Epidermal melanocyte (primary cell): Measurements from ENCODE around the gene ITFG1.
"Not testable (repeated sequence)": the region's sequence is repeated elsewhere in the genome, so short reads cannot be mapped to it uniquely, and the experiment has no call there.

Source experiments
- DNase-seq: peaks from one replicate; pipeline ENCODE4 v3.0.0; 2011; ENCODE audit warnings: low spot score; ENCODE audit not compliant: insufficient read length

The ITFG1 gene

GRCh38 chr16:47158992-47159391 is 301.9 kb downstream of the ITFG1 start:
- DNase-seq, result no peak

- DNase-seq, result no peak
Measured at GRCh38 chr16:47156680-47157215, 304.1 kb downstream of the ITFG1 start.

DNA sequence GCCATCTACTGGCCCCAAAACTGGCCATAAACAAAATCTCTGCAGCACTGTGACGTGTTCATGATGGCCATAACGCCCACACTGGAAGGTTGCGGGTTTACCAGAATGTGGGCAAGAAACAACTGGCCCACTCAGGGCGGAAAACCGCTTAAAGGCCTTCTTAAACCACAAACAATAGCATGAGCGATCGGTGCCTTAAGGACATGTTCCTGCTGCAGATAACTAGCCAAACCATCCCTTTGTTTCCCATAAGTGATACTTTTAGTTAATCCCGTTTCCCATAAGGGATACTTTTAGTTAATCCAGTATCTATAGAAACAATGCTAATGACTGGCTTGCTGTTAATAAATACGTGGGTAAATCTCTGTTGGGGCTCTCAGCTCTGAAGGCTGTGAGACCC is 308.4 kb downstream of the ITFG1 start:
- DNase-seq, result not testable (repeated sequence)

DNA sequence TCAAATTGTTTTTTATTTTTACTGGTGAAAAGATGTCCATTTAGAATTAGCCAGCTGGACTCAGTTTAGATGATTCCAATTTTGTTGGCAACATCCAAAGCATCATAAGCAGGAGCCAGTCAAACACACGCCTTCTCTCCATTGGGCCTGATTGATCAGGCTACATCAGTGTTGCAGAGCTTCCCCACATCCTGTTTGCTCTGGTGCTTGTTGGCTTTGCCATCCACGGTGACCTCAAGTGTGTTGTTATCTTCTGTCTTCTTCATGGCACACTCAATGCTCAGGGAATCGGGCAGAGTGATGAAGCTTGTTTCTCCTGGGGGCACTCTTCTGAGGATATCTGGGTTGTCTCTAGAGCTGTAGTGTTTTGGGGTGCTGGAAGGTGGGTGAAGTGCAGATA is 310.8 kb downstream of the ITFG1 start:
- no peak for DNase-seq

DNA sequence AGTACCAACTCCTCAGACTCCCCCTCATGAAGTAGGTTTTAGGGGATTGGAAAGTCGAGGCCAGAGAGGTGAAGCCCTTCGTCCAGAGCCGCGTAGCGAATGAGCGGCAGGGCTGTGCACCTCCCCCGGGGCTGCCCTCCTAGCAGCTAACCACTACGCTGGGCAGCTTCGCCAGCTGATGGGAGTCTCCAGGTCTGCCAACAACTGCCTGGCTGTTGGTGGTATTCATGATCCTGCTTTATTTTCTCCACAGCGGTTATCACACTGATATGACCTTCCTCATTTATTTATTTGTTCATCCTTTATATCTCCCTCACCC is 316.3 kb downstream of the ITFG1 start:
- no peak for DNase-seq

- DNase-seq, result no peak
Measured at GRCh38 chr16:47143677-47144558, 316.9 kb downstream of the ITFG1 start, which contains the start of gene NETO2. NETO2 (minus strand) TSS chr16:47143945; CDS start chr16:47143612, 333 bp downstream.

DNA sequence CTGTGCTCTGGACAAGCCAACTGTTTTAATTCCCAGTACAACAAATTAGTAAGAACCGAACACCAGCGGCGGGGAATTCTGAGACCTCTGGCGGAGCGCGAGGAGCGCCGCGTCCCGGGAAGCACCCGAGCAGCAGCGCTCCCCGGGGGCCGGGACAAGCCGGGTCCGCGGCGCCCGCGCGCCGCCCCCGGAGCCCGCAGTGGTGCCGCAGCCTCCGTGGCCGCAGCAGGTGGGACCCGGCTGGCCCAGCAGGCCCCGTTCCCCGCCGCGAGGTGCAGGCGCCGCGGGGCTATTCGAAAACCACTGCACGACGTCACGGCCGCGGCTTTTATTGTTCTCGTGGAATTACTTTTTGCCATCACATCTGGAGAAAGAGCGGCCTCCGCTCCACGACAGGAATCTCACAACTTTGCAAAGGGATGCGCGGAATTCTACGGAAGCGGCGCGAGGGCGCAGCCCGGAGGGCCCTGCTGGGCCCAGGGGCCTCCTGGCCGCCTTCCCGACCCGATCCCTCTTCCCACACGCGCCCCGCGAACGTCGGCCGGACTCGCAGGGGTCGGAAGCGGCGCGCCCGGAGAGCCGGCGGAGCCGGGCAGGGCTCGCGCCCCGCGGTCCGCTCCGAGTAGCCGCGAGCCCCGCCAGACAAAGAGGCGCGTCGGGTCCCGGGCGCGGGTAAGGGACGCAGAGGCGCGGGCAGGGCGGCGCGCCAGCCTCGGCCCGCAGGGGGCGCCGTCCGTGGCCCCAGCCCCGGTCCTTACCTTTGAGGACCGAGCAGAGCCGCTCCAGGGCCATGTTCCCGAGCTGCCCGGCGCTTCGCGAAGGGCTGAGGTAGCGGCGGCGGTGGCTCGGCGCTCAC is 317.8 kb downstream of the ITFG1 start:
- DNase-seq, result no peak

GRCh38 chr16:47142486-47142820 is 318.4 kb downstream of the ITFG1 start:
- no peak for DNase-seq

DNA sequence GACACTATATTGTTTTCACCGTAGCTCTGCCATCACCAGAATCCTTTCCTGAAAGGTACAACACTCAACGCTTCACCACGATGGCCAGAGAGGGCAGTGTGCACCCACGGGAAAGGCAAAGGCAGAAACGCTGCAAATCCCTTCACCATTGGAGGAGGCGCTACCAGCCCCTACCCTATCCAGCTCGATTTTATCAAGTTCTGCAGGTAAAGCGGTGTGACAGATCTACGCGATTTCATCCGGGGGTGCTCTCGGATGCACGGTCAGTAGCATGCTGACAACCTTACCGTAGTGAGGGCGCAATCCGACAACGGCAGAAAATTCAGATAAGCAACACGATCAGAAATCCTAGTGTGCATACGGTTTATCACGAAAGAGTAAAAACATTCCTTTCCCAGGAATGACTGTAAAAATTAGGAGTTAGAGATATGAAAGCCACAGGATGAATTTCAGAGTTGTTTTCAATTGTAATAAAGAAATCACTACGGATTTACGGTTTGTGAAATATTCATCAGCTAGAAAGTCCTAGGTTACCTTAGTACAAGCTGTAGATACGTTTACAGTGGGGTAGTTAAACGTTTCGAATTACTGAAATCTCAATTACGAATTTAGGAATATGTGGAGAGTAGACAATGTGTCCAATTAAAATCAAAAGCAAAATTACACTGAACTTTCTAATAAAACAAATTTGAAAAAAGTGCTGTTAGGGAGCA is 318.9 kb downstream of the ITFG1 start:
- peak; percentile 93 for DNase-seq

DNA sequence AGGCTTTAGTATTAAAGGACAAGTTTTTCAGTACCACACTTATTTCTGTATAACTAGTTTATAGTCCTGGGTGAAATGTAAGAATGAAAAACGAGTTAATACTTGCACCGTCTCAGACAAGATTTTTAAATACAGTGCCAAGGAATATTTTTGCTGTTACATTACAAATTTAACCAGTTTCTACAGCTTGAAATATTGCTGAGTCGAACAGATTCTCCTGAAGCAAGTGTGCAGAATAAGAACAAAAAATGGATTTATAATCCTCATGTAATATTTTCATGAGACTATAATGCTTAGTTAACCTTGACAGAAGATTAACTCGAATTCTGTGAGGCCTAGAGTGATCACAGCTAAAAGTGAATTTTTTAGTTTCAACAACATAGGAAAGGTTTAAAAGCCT is 320.2 kb downstream of the ITFG1 start:
- no peak for DNase-seq

DNA sequence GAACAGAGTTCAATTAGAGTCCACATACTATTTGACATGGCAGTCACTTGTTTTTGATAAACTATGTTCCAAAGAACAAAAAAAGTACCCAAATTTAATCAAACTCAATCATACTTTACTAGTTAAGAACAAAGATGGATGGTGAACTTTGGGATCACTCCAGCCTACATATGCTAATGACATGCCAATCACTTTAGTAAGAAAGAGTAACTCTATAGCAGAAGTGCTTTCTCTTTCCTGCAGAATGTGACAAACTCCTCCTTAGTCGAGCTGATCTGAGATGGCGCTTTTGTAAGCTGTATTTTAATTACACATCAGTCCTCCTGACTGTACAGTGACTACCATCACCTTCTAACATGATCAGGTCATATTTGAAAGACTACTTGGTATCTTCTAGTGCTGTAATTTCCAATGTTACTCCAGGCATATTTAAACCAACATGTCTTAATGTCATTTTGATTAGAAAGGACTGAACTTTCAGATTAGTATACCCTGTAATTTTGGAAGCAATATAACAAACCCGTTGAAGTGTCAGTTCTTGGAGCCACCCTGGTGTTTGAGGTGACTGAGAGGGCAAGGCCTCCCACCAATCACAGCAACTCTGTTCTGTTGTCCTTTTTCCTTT is 321.2 kb downstream of the ITFG1 start:
- no peak for DNase-seq

DNA sequence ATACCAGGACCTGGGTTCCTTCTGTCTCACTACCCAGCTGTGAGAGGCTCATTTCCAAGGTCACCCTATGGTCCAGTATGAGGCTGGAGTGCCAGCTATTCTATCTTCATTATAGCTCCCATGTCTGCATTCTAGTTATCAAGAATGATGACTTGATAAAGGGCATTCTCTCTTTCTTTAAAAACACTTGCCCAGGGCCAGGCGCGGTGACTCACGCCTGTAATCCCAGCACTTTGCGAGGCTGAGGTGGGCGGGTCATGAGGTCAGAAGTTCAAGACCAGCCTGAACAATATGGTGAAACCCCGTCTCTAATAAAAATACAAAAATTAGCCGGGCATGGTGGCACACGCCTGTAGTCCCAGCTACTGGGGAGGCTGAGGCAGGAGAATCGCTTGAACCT is 322.9 kb downstream of the ITFG1 start:
- not testable (repeated sequence) for DNase-seq

DNA sequence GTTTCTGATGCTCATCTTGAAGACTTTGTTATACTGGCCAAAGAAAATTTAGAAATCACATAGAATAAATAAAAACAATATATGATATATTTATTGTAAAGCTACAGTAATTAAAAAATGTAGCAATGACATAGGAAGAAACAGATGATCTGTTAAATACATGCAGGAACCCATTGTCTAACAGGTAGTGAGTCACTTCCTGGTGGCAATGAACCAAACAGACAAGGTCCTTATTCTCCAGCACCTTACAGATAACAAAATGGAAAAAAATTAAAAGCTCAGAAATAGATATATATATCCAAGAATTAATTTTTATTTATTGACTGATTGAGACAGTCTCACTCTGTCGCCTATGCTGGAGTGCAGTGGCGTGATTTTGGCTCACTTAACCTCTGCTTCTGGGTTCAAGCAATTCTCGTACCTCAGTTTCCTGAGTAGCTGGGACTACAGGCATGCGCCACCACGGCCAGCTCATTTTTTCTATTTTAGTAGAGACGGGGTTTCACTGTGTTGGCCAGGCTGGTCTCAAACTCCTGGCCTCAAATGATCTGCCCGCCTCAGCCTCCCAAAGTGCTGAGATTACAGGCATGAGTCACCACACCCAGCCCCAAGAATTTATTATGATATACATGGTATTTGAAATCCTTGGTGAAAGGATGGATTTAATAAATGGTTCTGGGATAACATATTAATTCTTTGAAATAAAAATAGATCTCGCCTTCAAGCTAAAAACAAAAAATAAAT is 324.6 kb downstream of the ITFG1 start:
- no peak for DNase-seq

- DNase-seq, result no peak
Measured at GRCh38 chr16:47134550-47134949, 326.3 kb downstream of the ITFG1 start.

- no peak for DNase-seq
Measured at GRCh38 chr16:47132308-47132707, 328.6 kb downstream of the ITFG1 start.

DNA sequence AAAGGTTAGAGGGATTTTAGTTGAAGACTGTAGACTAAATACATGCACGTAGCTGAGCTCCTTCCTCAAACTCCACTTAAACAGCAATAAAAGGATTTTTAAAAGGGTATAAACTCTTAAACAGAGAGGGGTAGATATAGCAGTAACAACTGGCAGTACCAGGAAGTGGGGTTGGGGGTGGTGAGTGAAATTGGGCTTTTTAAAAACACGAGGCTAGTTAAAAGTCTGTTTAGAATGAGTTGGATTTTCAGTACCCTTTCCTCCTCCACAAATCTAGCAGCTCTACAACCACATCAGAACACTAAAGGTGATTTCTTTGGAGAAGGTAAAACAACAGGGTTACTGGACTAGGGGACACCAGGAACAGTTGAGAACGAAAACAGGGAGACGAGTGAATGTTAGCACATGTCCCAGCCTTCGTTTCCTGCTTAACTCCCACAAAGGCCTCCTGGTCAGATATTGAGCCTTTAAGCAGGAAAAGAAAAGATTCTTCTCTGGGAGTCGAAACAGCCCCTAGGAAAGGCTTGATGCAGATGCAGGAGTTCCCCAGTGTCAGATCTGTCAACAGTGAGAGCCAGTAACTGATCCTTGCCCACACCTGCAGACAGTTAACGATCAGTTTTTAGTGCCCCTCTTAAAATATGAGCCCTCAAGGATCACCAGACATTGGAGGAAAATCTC is 331.0 kb downstream of the ITFG1 start:
- no peak for DNase-seq

DNA sequence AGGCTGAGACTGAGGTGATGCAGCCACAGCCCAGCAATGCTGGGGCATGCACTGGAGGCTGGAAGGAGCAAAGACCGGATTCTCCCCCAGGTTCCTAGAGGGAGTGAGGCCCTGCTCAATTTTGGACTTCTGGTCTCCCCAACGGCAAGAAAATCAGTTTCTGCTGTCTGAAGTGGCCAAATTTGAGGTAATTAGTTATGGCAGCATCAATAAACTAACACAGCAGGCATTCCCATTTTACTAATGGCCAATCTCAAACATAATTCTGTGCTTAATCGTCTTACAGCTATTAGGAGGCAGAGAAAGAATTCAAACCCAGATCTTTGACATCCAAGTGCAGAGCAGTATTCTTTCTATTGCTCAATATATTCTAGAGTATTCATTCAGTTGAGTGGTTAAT is 333.3 kb downstream of the ITFG1 start:
- no peak for DNase-seq

DNA sequence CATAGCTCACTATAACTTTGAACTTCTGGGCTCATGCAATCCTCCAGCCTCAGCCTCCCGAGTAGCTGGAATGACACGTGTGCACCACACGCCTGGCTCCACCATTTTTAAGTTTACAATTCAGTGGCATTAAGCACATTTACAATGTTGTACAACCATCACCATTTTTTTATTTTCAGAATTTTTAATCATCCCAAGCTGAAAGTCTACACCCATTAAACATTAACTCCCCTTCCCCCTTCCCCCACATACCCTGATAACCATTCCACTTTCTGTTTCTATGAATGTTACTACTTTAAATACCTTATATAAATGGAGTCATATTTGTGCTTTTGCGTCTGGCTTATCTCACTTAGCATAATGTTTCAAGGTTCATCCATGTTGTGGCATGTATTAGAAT is 335.1 kb downstream of the ITFG1 start:
- no peak for DNase-seq

DNA sequence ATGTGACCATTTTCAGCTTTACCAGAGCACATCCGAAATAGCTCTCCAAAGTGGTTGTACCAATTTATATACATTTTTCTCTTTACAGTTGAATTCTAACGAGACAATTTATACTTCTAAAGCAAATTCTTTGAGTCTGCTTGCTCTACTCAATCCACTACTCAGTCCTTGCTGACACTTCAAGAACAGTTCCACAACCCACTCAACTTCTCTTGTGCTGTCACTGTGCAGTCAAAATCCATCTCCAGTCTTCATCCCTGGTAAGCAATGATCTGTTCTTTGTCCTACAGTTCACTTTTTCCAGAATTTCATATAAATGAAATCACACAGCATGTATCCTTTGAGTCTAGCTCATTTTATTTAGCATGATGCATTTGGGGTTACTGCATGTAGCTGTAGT is 347.7 kb downstream of the ITFG1 start:
- DNase-seq, result no peak

- DNase-seq, result no peak
Measured at GRCh38 chr16:47110939-47111338, 349.9 kb downstream of the ITFG1 start.
